ENCODE data around the gene ZBTB38.

The ZBTB38 gene

DNA sequence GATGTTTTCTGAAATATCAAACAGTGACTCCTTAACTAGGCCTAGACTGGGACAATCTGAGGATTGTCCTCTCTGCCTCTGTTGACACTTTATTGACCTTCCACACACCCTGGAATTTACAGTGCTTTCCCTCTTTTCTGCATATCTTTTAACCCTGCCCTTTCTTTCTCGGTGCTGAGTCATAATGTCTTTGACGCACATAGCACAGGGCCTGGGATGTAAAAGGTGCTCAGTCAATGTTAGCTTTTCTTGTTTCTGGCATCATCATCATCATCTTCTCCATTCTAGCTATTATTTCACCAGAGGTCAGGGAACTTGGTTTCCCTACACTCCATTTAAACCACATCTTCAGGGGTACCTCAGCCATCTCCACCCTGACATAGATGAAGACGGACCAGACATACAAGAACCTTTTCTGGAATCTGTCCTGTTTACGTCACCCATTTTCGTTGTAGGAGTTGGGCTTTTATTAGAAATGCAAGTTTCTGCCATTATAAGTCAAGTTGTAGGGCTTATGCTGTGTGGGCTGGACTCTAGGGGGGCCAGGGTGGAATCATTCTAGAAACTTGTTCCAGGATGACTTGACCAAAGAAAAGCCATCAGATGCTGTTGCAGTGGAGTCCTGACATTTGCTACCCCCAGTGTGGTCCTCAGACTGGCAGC is 46.6 kb downstream of the ZBTB38 start:
- TF ChIP-seq, protein P1, sequence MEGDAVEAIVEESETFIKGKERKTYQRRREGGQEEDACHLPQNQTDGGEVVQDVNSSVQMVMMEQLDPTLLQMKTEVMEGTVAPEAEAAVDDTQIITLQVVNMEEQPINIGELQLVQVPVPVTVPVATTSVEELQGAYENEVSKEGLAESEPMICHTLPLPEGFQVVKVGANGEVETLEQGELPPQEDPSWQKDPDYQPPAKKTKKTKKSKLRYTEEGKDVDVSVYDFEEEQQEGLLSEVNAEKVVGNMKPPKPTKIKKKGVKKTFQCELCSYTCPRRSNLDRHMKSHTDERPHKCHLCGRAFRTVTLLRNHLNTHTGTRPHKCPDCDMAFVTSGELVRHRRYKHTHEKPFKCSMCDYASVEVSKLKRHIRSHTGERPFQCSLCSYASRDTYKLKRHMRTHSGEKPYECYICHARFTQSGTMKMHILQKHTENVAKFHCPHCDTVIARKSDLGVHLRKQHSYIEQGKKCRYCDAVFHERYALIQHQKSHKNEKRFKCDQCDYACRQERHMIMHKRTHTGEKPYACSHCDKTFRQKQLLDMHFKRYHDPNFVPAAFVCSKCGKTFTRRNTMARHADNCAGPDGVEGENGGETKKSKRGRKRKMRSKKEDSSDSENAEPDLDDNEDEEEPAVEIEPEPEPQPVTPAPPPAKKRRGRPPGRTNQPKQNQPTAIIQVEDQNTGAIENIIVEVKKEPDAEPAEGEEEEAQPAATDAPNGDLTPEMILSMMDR (IDR thresholded peaks at IDR 0.05; ENCODE audit: insufficient read depth, low read depth, low read length, missing control alignments): no peak

GRCh38 chr3:141415953-141416352 is 47.6 kb downstream of the ZBTB38 start:
- DNase-seq (ENCODE audit: low read depth): no peak
- TF ChIP-seq, protein P1 (IDR thresholded peaks at IDR 0.05; ENCODE audit: insufficient read depth, low read depth, low read length, missing control alignments): no peak
- no peak overlapping the region for H3K4me3 ChIP-seq (ENCODE audit: low read length)

More for the DNA sequence above, 46.6 kb downstream of the ZBTB38 start:
- H3K4me3 ChIP-seq (ENCODE audit: low read length): no peak overlapping the region
- DNase-seq (ENCODE audit: low read depth): no peak
